CD14-positive monocyte (primary cell): ENCODE measurements around the gene GARNL3. TPM values are rescaled to one million over a fixed set of nuclear protein-coding genes. Genes with fewer than 3 reads are reported as not detected.
A peak's percentile ranks its signal among the peaks of the same experiment; 100 is the strongest.

ENCODE experiments used
- DNase-seq, 3 donors: peaks; one replicate each; pipeline ENCODE4 v3.0.0-alpha.2; 2011 to 2022
- H2AFZ ChIP-seq: 2 replicates; pipeline ENCODE4 v1.6.0; 2012; ENCODE audit warnings: mild to moderate bottlenecking, low read depth, low read length, inconsistent platforms; ENCODE audit not compliant: insufficient read depth, poor library complexity, severe bottlenecking
- H3K27ac ChIP-seq, 2 donors: 1 replicate in 1 of 2; 2 replicates in 1 of 2; pipeline ENCODE4 v1.5.1; 2012 to 2013; ENCODE audit warnings: low read length in 2 of 2, control low read depth in 1 of 2, inconsistent platforms in 1 of 2, low read depth in 1 of 2, mild to moderate bottlenecking in 1 of 2
- H3K27me3 ChIP-seq, 2 donors: one replicate each; pipeline versions ENCODE4 v1.6.0 to v1.6.1; 2011 to 2013; ENCODE audit warnings: low read length in 2 of 2; ENCODE audit not compliant: control insufficient read depth in 2 of 2, insufficient read depth in 2 of 2
- H3K36me3 ChIP-seq, 2 donors: replicated peaks in 1 of 2; 1 replicate in 1 of 2; 2 replicates in 1 of 2; pipeline versions ENCODE4 v1.5.1 to v1.6.1; 2012 to 2013; ENCODE audit warnings: low read length in 2 of 2, control low read depth in 1 of 2, inconsistent platforms in 1 of 2, mild to moderate bottlenecking in 1 of 2; ENCODE audit not compliant: insufficient read depth in 2 of 2, control insufficient read depth in 1 of 2
- H3K4me1 ChIP-seq, 2 donors: 1 replicate in 1 of 2; 2 replicates in 1 of 2; pipeline versions ENCODE4 v1.5.1 to v1.6.1; 2012 to 2013; ENCODE audit warnings: low read length in 2 of 2, control low read depth in 1 of 2, inconsistent platforms in 1 of 2, mild to moderate bottlenecking in 1 of 2, moderate library complexity in 1 of 2; ENCODE audit not compliant: insufficient read depth in 2 of 2, control insufficient read depth in 1 of 2
- H3K4me2 ChIP-seq: replicated peaks from 2 replicates; pipeline ENCODE3; 2012; ENCODE audit warnings: low read length, moderate library complexity, mild to moderate bottlenecking; ENCODE audit not compliant: poor library complexity, severe bottlenecking; ENCODE audit errors: extremely low read depth
- H3K4me3 ChIP-seq, 3 experiments: fragments of 200-600 bp in 1 of 3; sonication (generic) in 1 of 3; replicated peaks in 1 of 3; 1 replicate in 2 of 3; 2 replicates in 1 of 3; pipeline ENCODE4 v1.5.1; 2011 to 2013; ENCODE audit warnings: low read length in 3 of 3, mild to moderate bottlenecking in 3 of 3, control low read depth in 2 of 3, low read depth in 2 of 3, inconsistent platforms in 1 of 3, moderate library complexity in 1 of 3
- H3K79me2 ChIP-seq: 2 replicates; pipeline ENCODE4 v1.6.0; 2012; ENCODE audit warnings: mild to moderate bottlenecking, control low read depth, inconsistent platforms, low read length, moderate library complexity; ENCODE audit not compliant: insufficient read depth
- H3K9ac ChIP-seq: 2 replicates; pipeline ENCODE4 v1.6.0; 2017; ENCODE audit warnings: low read length, mild to moderate bottlenecking; ENCODE audit not compliant: insufficient read depth, poor library complexity, severe bottlenecking
- H3K9me3 ChIP-seq, 2 donors: replicated peaks in 1 of 2; 1 replicate in 1 of 2; 2 replicates in 1 of 2; pipeline versions ENCODE4 v1.5.1 to v1.6.1; 2012 to 2013; ENCODE audit warnings: low read length in 2 of 2, control low read depth in 1 of 2; ENCODE audit not compliant: control insufficient read depth in 1 of 2, insufficient read depth in 1 of 2
- H4K20me1 ChIP-seq: 2 replicates; pipeline ENCODE4 v1.6.0; 2012; ENCODE audit warnings: mild to moderate bottlenecking, low read length, control low read depth, moderate library complexity; ENCODE audit not compliant: insufficient read depth
- H3K27ac Mint-ChIP-seq, 7 donors: one replicate each; pipeline ENCODE4 v1.8.0; 2020; ENCODE audit warnings: mild to moderate bottlenecking in 7 of 7, mixed read lengths in 7 of 7, moderate library complexity in 6 of 7, inconsistent platforms in 2 of 7
- H3K27me3 Mint-ChIP-seq, 3 donors: one replicate each; pipeline ENCODE4 v1.8.0; 2021 to 2022; ENCODE audit warnings: low read depth in 3 of 3, mild to moderate bottlenecking in 3 of 3, mixed read lengths in 3 of 3, moderate library complexity in 3 of 3, inconsistent platforms in 1 of 3
- H3K36me3 Mint-ChIP-seq, 2 donors: one replicate each; pipeline ENCODE4 v1.8.0; 2020; ENCODE audit warnings: mixed read lengths in 2 of 2, inconsistent platforms in 1 of 2, mild to moderate bottlenecking in 1 of 2
- H3K4me1 Mint-ChIP-seq: one replicate; pipeline ENCODE4 v1.8.0; 2020; ENCODE audit warnings: mild to moderate bottlenecking, mixed read lengths
- H3K4me3 Mint-ChIP-seq, 2 donors: one replicate each; pipeline ENCODE4 v1.8.0; 2020; ENCODE audit warnings: mild to moderate bottlenecking in 2 of 2, mixed read lengths in 2 of 2, moderate library complexity in 1 of 2
- H3K9me3 Mint-ChIP-seq, 7 donors: one replicate each; pipeline ENCODE4 v1.8.0; 2020 to 2022; ENCODE audit warnings: mixed read lengths in 7 of 7, mild to moderate bottlenecking in 6 of 7, moderate library complexity in 6 of 7, inconsistent platforms in 2 of 7
- CTCF ChIP-seq: fragments of 200-600 bp; IDR thresholded peaks from one replicate; pipeline ENCODE4 v1.8.0; 2022; ENCODE audit warnings: antibody characterized with exemption, mild to moderate bottlenecking
- WGBS: methylation state at CpG from one replicate; pipeline ENCODE4 v1.1.5; 2013; ENCODE audit warnings: missing lambda C conversion rate; ENCODE audit not compliant: insufficient coverage; 5-methylcytosine and 5-hydroxymethylcytosine counted together
- intact Hi-C, 2 donors: fragments of 100-400 bp; cut with micrococcal nuclease; formaldehyde crosslinking; loops; one replicate each; pipeline versions ENCODE4 v1.15.0 to v1.15.1; 2023
- polyA plus RNA-seq, 3 donors: library from polyadenylated mRNA; depleted of rRNA in 1 of 3; unstranded in 2 of 3; stranded (reverse) in 1 of 3; fragments of 300-500 nt in 2 of 3; fragments of >200 nt in 1 of 3; fragmentation: Illumina TruSeq in 2 of 3; gene quantifications; 1 replicate in 2 of 3; 2 replicates in 1 of 3; pipeline ENCODE4 v1.2.3, GENCODE V29; 2012 to 2021

Gene GARNL3
- polyA plus RNA-seq, 3 donors, result 0.39 to 1.5 (median 0.94) TPM

GRCh38 chr9:127278372-127278771 lies 13.8 kb downstream of the GARNL3 start:
- Mint-ChIP-seq H3K27ac (peak overlapping the region in 1 of 7 donors; percentile 42), H3K9me3 (no peaks in the 10 kb centered on the region), H3K36me3 (no peaks in the 10 kb centered on the region), H3K4me3 (no peak overlapping the region), H3K27me3 (peaks cover 1 to 2% (median 2%) of the 10 kb centered on the region in 3 donors), H3K4me1 (peaks cover 23% of the 10 kb centered on the region)
- H3K9me3 ChIP-seq, result no peaks in the 10 kb centered on the region
- H3K27me3 ChIP-seq, result no peaks in the 10 kb centered on the region
- H3K36me3 ChIP-seq, result no peaks in the 10 kb centered on the region
- DNase-seq, result no peak
- peaks cover 16 to 17% of the 10 kb centered on the region in 2 donors for H3K4me1 ChIP-seq
- no peak overlapping the region for H3K4me2 ChIP-seq
- no peak overlapping the region for H2AFZ ChIP-seq
- no peaks in the 10 kb centered on the region for H3K79me2 ChIP-seq
- H3K4me3 ChIP-seq, result no peak overlapping the region
- WGBS, result 100% methylated on average over 1 of the region's 2 CpGs
- no peak for TF ChIP-seq CTCF
- intact Hi-C loops, result no loop called here
- no peaks in the 10 kb centered on the region for H4K20me1 ChIP-seq
- H3K9ac ChIP-seq, result no peak overlapping the region
- no peak overlapping the region for H3K27ac ChIP-seq

GRCh38 chr9:127279717-127280285 lies 15.2 kb downstream of the GARNL3 start:
- peaks cover 1 to 2% (median 2%) of the 10 kb centered on the region in 3 donors for H3K27me3 Mint-ChIP-seq
- Histone ChIP-seq H3K4me3 (no peak overlapping the region), H3K79me2 (no peaks in the 10 kb centered on the region), H2AFZ (no peak overlapping the region), H3K4me1 (peaks cover 16 to 17% of the 10 kb centered on the region in 2 donors), H3K9ac (no peak overlapping the region), H4K20me1 (no peaks in the 10 kb centered on the region), H3K27me3 (no peaks in the 10 kb centered on the region), H3K9me3 (no peaks in the 10 kb centered on the region), H3K4me2 (no peak overlapping the region), H3K27ac (no peak overlapping the region), H3K36me3 (no peaks in the 10 kb centered on the region)
- TF ChIP-seq CTCF, result no peak
- H3K36me3 Mint-ChIP-seq, result no peaks in the 10 kb centered on the region
- peaks cover 23% of the 10 kb centered on the region for H3K4me1 Mint-ChIP-seq
- H3K9me3 Mint-ChIP-seq, result no peaks in the 10 kb centered on the region
- no peak overlapping the region for H3K27ac Mint-ChIP-seq
- DNase-seq, result no peak
- 100% methylated on average over 2 of the region's 3 CpGs for WGBS
- intact Hi-C loops, result no loop called here
- no peak overlapping the region for H3K4me3 Mint-ChIP-seq
